H1 (cell line): ENCODE measurements around the gene DENND5B. TPM values are rescaled to one million over a fixed set of nuclear protein-coding genes. Genes with fewer than 3 reads are reported as not detected.

Source experiments
- EZH2 ChIP-seq: fragments of 200-600 bp; sonication (generic); IDR thresholded peaks from 2 replicates; pipeline ENCODE4 v1.7.1; 2012; ENCODE audit warnings: low read depth, mild to moderate bottlenecking, moderate library complexity, low read length, inconsistent platforms; ENCODE audit not compliant: severe bottlenecking
- HDAC2 ChIP-seq, 2 experiments: fragments of 300-600 bp in 1 of 2; sonication (generic) in 1 of 2; IDR thresholded peaks; 2 replicates each; pipeline ENCODE4 v1.6.1; 2011 to 2012; ENCODE audit warnings: low read depth in 2 of 2, low read length in 2 of 2, mild to moderate bottlenecking in 2 of 2, moderate library complexity in 2 of 2, borderline replicate concordance in 1 of 2, inconsistent platforms in 1 of 2
- MAFK ChIP-seq: IDR thresholded peaks from 2 replicates; pipeline ENCODE4 v1.6.1; 2012; ENCODE audit warnings: low read depth, mild to moderate bottlenecking, improper control_type of control experiment, low read length
- RFX5 ChIP-seq: IDR thresholded peaks from 2 replicates; pipeline ENCODE4 v1.6.1; 2011; ENCODE audit warnings: low read depth, low read length, improper control_type of control experiment, borderline replicate concordance
- SAP30 ChIP-seq: fragments of 300-600 bp; sonication (generic); IDR thresholded peaks from 2 replicates; pipeline ENCODE4 v1.7.1; 2012; ENCODE audit warnings: low read length, moderate library complexity, mild to moderate bottlenecking, inconsistent platforms; ENCODE audit not compliant: insufficient read depth, insufficient replicate concordance
- ZNF274 ChIP-seq: IDR thresholded peaks from 2 replicates; pipeline ENCODE4 v1.7.0; 2012; ENCODE audit warnings: low read length, borderline replicate concordance; ENCODE audit errors: extremely low read depth
- polyA plus RNA-seq, 7 experiments: library from polyadenylated mRNA; depleted of rRNA in 3 of 7; stranded (reverse) in 5 of 7; unstranded in 2 of 7; fragments of >200 nt in 5 of 7; fragments of 200-250 nt in 2 of 7; gene quantifications; 1 replicate in 5 of 7; 2 replicates in 1 of 7; 4 replicates in 1 of 7; pipeline versions ENCODE4 v1.2.1 to v1.2.3, GENCODE V29; 2011 to 2013; ENCODE audit warnings: missing spikeins in 2 of 7, mixed read lengths in 2 of 7
- total RNA-seq: library from RNA; stranded (reverse); fragmentation: NEBNext Ultra II Directional; extraction: Animal tissue kit (Norgen Biotek cat#: 25700); gene quantifications from 2 replicates; pipeline ENCODE4 v1.2.1, GENCODE V29; 2021

The DENND5B gene
- total and polyA plus RNA-seq, 2 of the 8 experiments (the other 6 are each of a cell fraction or from before 2014, with no cell fraction given), result 13.4 to 20.2 TPM

DNA sequence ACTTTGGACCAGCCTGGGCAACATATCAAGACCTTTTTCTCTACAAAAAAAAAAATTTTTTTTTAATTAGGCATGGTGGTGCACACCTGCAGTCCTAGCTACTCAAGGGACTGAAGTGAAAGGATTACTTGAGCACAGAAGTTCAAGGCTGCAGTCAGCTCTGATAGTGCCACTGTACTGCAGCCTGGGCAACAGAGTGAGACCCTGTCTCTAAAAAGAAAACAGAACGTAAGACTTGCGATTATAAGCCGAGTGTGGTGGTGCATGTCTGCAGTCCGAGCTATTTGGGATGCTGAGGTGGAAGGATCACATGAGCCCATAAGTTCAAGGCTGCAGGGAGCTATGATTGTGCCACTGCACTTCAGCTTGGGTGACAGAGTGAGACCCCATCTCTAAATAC lies 76.0 kb downstream of the DENND5B start (continued):
- TF ChIP-seq SAP30 (no peak), MAFK (no peak), HDAC2 (IDR thresholded peaks at IDR 0.05; ENCODE audit: borderline replicate concordance in 1 of 2, low read depth in 2 of 2, low read length in 2 of 2) (no peak), RFX5 (no peak), EZH2 (no peak), ZNF274 (no peak)
